NCI-H187 treated with DMSO at 0.1 percent for 48 hours (cell line): ENCODE data around the gene CUTA.
A peak's percentile ranks its signal among the peaks of the same experiment; 100 is the strongest.

Experiments
- DNase-seq: peaks from one replicate; lab custom pipeline; 2025; lab: John Stamatoyannopoulos, UW

CUTA gene

DNA sequence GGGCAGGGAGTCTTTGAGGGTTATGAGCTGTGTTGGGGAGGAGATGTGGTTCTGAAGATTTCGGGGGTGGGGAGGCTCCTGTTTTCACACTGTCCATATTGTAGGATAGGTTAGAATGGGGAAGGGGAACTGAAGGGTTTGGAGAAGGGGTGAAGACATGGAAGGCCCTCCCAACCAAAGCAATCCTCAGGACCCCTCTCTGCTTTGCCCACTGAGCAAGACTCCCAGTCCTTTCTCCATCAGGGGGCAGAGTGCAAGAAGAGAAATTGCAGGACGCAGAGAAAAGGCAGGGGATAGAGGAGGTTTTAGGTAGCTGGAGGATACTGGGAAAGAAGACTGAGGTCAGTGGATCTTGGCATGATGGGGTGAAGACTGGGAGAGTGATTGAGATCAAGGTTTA, 5.9 kb upstream of the CUTA start:
- no peak for DNase-seq

DNA sequence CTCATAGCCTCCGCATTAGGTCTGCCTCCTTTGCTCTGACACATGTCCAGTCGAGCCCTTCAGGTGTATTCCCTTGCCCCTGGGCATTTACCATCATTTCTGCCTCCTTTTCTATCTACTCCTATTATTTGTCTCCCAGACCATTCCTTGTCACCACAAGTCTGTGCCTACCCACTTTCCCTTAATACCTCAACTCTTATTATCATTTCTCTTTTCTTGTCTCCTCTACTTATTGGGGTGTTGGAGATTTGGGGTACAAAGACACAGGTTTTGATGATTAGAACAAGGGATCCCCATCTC, 3.4 kb upstream of the CUTA start:
- no peak for DNase-seq

DNA sequence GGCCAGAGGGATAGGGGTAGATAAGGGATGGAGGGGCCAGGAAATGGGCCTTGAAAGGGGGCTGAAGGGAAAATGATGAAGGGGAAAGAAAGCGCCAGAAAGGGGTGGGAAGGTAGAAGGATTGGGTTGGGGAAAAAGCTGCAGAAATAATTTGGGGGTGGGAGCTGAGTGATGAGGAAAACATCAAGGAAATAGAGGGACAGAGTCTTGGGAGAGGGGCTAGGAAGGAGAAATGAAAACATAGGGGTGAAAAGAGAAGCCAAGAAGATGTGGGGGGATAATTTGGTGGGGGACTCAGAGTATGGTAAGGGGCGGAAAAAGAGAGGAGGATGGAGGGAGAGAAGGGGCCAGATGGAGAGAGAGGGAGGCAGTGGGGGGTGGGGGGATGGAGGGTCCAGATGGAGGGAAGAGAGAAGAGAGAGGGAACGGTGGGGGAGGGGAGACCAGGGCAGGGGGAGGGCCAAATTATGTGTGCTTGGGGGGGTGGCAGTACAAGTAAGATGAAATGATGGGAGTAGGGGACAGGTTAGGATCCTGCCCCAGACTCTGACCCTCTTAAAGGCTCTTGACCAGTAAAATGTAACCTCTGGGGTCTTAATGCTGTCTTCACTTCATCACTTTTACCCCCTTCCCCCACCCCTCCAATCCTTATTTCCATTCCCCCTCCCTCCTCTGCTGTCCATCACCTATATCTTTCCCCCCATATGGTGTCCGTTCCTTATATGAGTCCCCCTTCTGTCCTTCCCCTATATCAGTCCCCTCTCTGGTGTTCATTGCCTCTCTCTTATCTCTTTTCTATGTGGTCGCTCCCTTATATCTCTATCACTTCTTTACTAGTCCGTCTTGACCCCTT, 2.8 kb upstream of the CUTA start:
- no peak for DNase-seq

DNA sequence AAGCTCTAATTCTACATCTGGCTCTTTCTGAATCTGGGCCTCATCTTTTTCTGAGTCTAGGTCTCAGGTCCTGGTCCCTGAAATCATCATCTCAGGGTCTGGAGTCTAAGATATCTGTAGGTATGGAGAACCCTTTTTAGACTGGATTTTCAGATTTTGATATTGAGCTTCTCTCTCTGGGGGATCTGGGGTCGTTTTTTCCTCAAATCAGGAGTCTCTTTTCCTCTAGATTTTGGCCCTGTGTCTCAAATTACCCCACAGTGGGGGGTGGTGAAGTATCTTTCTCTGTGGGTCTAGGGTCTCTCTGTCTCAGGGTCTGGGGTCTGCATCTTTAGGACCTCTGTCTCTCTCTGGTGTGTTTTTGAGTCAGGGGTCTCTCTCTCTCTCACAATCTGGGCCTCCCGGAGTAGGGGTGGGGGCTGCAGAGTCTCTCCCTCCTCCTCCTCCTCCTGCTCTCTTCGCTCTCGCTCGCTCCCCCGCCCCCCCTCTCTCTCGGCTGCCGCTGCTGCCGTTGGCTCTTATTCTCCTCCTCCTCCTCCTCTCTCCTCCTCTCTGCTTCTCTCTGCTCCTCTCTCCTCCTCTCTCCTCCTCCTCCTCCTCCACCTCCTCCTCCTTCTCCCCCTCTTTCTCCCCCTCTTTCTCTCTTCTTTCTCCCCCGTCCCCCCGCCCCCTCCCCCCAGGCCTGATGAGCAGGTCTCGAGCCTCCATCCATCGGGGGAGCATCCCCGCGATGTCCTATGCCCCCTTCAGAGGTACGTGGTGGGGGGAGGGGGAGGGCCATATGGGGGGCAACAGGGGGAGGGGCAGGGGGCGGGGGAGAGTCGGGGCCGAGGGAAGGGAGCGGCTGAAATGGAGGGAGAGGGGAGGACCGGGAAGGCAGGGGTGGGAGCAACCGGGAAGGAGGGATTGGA, 1.9 kb upstream of the CUTA start, which contains the start of gene SYNGAP1:
SYNGAP1 (plus strand) TSS at position 486 of the 911 bp plus-strand sequence; CDS start at position 686, 200 bp downstream.
- DNase-seq: no peak

DNA sequence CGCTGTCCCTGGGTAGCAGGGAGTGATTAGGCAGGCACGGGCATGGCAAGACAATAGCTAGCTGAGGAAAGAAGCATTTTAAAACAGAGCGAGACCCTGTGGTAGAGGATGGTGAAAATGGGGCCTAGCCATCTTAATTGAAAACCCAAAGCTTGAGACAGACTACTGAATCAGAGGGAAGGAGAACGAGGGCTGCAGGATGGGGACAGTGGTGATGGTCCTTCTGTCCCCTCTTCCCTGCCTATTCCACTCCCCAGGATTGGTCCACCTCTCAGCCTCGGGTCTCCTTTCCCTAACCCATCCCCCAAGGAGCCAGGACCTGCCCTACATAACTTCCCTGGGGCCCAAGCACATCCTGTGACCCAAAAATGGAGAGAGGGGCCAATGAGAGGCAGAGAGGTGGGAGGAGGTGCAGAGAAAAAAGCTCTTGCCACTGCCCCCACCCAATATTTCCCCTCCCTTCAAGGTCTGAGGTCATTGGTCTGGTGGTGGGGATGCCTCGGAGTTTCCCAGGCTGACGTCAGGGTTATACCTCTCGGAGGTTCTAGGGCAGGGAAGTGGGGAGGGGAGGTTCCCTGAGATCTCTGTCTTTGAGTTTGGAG, 884 bp upstream of the CUTA start:
- no peak for DNase-seq

DNA sequence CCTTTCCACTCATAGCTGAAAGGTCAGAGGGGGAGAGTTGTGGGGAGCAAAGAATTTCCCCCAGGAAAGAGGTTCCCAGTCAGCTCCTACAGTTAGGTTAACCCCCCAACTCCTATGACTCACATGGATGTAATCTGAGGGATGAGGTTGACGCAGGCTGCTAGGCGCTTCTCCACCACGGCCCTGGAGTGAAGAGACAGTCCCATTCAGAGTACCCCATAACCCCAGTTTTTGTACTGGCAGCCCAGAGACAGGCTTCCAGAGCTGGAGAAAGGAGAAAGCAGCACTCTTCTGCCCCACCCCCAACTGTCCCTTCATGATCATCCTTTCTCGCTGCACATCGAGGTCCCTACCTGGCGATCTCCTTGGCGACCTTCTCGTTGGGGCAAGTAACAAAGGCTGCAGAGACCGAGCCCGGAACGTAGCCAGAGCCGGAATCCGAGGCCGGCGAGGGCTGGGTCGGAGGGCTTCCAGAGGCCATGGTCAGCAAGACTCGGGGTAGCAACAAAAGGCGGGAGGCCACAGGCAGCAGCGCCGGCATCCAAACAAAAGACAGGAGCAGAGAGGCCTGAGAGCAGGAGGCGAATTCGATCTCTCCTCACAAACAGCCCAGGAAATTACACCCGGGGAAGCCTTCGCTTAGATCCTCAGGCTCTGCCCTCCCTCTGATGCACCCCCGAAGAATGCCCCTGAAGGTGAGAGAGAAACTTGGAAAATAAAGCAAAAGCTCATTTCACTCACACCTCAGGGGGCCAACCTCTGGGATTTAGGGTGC, 592 bp downstream of the CUTA start:
- no peak for DNase-seq

DNA sequence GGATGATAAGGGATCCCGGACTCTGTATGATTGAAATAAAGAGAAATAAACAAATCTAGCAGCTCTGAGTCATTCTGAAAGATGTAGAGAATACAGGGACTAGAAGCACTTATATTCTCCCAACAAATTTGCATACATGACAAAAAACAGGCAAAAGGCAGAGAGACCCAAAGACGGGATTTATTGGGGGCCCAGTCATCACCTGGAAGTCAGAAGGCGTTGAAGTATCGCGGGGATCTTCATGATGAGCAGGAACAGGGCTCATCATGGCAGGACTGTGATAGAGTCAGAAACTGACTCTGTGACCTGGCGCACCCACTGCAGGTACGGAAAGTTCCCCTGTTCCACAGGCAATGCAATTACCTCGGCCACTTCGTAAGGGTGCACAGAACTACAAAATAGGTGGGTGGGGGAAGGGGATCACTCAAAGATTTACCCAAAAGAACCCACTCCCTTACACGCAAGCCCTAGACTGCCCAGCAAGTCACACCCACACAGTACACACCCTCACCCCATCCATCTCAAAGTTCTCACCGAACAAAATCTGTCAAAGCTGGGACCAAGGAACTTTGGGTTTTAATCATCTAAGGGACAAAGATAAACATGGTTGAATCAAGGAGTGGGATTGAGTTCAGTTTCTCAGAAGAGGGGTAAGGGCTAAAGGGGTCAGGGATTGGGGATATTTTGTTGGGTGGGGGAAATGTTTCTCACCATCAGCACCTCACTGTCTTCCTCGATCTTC, 1.4 kb downstream of the CUTA start:
- DNase-seq: no peak

DNA sequence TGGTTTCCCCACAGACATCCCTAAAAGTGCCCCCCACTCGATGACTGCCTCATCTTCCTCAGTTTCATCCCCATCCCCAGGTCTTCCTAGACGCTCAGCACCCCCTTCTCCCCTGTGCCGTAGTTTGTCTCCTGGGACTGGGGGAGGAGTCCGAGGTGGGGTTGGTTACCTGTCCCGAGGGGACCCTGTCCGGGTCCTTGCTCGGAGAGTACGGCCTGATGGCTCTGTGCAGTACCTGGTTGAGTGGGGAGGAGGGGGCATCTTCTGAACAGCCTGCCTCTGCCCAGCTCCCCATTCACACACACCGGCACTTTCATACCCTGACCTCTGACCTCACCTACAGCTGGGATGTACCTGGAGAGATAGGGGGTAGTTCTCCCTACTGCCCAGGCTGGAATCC, 2.1 kb downstream of the CUTA start:
- DNase-seq: no peak

DNA sequence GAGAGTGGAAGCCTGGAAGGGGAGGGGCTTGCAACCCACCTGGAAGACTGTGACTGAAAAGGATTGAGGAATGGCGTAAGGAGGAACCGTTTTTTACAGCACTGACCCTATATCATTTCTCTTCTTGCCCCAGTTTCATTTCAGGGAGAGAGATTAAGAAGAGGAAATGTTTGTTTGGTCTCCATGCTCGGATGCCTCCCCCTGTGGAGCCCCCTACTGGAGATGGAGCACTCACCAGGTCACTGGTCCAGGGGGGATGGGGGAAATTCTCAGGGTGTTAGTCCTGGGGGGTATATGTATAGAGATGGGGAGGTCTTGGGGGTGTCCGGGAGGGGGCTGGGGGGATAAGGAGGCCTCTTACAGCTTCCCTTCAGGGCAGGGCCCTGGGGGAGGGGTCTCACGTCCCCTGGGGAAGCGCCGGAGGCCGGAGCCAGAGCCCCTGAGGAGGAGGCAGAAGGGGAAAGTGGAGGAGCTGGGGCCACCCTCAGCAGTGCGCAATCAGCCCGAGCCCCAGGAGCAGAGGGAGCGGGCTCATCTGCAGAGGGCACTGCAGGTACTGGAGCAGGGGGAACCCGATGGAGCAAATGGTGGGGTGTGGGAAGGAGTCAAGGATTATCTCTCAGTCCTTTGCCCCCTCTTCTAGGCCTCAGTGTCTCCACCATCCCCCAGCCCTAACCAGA, 3.2 kb downstream of the CUTA start:
- DNase-seq: no peak

DNA sequence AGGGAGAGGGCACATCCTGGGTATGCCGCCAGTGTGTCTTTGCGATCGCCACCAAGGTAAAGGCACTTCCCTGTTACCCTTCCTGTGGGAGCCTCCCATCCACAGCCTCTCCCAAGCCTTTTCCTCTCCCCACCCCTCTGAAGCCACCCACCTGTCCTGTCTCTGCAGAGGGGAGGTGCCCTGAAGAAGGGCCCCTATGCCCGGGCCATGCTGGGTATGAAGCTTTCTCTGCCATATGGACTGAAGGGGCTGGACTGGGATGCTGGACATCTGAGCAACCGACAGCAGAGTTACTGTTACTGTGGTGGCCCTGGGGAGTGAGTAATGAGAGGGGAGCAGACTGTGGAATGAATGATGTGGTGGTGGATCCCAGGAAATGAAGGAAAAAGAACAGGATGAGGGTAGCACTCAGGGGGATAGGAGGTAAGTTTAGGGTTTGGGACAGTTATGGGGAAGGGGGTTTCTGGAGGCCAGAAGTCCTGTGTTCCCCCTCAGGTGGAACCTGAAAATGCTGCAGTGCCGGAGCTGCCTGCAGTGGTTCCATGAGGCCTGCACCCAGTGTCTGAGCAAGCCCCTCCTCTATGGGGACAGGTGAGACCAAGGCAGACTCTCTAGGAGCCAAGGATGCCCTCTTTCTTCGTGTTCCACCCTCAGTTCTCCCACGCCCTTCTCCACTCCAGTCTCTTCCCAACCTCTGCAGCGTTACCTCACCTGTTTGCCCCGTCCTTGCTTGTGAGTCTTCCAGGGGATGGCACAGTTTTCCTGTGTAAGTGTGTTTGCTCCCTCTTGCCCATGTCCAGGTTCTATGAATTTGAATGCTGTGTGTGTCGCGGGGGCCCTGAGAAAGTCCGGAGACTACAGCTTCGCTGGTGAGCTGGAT, 4.4 kb downstream of the CUTA start:
- no peak for DNase-seq

DNA sequence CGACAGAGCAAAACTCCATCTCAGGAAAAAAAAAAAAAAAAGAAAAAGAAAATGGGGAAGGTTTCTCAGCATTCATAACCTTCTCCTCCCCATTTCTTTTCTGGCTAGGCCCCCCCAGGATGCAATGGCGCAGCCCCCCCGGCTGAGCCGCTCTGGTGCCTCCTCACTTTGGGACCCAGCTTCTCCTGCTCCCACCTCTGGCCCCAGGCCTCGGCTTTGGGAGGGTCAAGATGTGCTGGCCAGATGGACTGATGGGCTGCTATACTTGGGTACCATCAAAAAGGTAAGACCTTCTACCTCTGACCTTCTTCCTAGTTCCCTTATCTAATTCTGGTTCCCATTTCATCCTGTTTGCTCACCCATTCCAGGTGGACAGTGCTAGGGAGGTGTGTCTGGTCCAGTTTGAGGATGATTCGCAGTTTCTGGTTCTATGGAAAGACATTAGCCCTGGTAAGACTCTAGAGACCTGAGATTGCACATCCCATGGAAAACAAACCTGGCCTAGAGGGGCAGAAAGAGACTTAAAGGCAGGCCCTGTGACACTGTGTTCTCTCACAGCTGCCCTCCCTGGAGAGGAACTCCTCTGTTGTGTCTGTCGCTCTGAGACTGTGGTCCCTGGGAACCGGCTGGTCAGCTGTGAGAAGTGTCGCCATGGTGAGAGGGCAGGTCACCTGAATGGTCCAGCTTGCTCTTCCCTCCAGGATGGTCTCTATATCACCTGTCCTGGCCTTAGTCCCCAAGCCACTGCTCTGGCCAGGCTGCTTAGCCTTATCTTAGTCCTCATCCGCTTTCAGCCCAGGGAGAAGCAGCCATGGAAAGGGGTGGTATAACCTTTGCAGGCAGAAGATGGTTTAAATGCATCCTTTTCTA, 5.5 kb downstream of the CUTA start:
- DNase-seq: no peak

DNA sequence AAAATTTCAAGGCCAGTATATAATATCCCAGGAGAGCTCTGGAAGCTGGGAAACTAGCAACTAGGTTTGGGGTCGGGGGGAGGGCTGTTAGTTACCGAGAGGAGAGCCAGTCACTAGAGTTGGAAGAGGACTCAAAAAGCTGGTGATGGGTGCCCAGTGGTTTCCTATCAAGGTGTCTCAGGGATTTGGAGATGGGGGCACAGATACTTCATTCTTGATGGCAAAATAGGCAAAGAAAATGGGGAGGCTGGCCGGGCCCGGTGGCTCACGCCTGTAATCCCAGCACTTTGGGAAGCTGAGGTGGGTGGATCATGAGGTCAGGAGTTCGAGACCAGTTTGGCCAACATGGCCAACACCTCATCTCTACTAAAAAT, 6.3 kb downstream of the CUTA start:
- DNase-seq: no peak

DNA sequence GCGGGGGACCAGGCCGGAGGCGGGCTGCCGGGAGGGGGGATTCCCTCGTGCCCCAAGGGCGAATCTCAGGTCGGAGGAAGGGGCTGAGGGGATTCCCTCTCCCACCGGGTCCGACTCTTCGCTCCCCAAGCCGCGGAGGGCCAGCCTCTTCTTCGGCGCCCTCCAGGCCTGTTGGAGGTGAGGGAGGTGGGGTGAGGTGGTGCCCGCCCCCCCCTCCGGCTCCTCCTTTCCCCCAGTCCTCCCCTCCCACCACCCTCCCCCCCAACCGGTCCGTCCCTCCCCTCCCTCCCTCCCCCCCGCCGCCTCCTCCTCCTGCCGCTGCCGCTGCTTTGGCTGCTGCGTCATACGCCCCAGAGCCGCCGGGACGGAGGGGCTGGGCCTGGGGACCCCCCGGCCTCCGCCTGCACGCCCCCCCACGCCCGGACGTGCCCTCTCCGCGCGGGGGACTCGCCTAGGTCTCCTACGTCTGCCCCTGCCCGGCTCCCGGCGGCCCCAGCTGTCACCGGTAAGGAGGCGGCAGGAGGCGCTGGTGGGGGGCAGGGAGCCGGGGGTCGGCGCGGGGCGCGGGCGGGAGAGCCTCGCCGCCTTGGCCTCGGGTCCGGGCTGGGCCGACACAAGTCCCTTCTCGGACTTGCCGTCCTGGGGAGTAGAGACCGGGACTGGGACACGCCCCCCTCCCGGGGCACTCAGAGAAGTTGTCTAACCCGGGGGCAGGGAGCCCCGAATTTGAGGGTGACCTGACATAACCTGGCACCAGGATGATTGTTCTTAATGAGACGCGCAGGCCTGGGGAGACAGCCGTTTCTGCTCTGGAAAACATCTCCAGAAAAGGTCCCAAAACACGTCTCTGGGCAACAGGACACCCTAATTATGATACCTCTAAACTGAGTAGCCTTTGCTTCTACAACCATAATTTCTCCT, 6.9 kb downstream of the CUTA start, which contains the start of gene PHF1:
PHF1 (plus strand) TSS at position 304 of the 921 bp plus-strand sequence. CDS start 1,250 bp downstream, outside the sequence.
- DNase-seq: no peak

DNA sequence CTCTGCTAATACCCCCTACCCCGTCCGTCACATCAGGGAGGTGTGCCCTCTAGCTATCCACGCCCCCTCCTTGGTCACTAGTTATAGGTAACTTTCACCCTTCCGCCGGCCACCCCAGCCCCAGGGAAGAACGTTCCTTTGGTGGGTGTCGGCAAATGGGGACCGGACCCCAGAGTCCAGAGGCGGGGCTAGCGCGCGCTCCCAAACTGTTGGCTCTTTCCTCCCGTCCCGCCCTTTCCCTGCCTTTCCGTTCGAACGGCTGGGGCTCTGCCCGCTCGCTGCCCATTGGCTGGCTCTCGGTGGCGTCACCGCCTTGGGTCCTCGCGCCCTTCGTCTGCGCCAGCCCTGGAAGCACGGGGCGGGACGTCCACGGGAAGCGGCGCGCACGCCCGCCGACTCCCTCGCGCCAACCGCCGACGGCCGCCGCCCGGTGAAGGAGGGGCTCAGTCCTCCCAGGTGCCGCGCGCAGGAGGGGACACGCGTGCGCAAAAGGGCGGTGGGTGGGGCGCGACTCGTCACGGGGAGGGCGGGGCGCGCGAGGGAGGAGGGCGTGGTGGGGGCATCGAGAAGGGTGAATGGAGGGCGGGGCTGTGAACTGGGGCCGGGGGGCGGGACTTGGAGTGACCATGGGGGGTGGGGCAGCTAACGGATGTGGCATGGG, 7.7 kb downstream of the CUTA start:
- peak; percentile 80 for DNase-seq

DNA sequence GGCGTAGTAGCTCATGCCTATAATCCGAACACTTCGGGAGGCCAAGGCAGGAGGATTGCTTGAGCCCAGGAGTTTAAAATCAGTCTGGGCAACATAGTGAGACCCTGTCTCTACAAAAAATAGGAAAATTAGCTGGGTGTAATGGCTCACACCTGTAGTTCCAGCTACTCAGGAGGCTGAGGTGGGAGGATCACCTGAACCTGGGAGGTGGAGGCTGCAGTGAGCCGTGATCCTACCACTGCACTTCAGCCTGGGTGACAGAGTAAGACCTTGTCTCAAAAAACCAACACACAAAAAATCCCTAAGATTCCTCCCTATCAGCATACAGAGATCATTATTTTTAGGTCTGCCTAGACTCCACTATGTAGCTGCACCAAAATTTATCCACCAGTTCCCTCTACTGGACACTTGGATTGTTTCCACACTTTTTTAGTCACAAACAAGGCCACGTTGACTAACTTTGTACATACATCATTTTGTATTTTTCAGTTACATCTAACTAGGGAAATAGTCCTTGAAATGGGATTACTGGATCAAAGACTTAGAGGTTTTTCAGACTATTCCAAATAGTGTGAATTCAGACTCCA, 10.7 kb downstream of the CUTA start:
- DNase-seq: no peak

DNA sequence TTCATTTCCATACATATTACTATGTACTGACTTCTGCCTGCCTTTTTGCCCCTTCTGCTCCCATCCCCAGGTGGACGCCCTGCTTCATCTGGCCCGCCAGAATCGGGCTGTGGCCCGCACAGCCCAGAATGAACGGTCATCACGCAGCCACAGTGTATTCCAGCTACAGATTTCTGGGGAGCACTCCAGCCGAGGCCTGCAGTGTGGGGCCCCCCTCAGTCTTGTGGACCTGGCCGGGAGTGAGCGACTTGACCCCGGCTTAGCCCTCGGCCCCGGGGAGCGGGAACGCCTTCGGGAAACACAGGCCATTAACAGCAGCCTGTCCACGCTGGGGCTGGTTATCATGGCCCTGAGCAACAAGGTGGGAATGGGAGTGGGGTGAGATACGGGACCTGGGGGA, 11.8 kb downstream of the CUTA start:
- no peak for DNase-seq
